Stromal cell of bone marrow (primary cell): ENCODE data around the gene PRSS3.
"Not testable (repeated sequence)": the region's sequence is repeated elsewhere in the genome, so short reads cannot be mapped to it uniquely, and the experiment has no call there.

Experiments
- DNase-seq: peaks from one replicate; pipeline ENCODE4 v3.0.0-alpha.2; 2012; ENCODE audit warnings: low read depth

PRSS3 gene

GRCh38 chr9:33786681-33787080 is 8.7 kb upstream of the PRSS3 start:
- DNase-seq: no peak

DNA sequence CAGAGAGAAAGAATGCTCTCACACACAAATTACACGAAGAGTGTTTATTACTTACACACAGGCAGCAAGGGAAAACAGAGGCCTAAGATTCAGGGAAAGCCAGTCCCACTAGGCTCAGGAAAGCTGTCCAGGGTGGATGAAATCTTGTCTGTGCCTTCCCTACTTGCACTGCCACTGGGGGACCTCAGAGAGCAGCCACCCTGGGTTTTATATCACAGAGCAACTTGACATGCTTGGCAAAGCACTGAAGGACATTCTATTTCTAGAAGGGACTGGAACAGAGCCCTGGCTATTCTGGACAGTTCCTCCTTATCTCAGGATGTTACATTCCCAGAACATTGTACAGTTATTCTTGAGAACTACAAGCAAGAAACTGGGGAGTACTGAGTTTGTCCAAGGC is 7.5 kb upstream of the PRSS3 start:
- no peak for DNase-seq

DNA sequence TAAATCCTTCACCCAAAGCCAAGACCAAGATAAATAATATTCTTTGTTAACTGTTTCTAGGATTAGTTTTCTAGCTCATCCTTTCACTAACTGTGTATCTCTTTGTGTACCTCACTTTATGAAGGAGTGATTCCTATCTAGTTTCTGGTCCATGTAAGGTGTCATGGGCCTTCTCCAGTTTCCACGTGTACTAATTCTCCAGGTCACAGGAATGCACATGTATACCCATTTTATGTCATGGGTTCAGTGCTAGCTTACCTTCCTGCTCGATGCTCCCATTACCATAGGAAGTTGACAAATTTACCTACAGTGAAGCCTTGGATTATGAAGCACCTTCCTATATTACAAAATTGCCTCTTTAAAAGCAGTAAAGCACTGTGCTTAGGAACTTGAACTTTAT is 5.9 kb upstream of the PRSS3 start:
- not testable (repeated sequence) for DNase-seq

- peak; percentile 60 for DNase-seq
Observed at GRCh38 chr9:33791117-33791516, 4.2 kb upstream of the PRSS3 start.

DNA sequence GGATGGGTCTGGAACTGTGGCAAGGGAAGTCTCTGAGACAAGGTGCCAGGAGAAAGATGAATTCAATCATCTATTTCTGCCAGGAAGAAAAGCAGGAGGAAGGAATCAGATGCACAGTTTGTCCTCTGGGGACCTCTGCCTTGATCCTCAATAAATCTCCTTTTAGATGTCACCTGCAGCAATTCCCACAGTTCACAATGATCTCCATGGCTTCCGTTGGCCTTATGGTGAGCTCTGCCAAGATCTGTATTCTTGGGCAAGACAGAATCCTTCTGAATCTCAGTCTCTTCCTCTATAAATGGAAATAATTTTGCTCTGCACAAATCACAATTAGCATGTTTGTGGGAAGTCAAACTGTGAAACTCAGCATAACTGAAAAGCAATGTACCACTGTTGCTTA is 1.9 kb upstream of the PRSS3 start:
- DNase-seq: not testable (repeated sequence)

DNA sequence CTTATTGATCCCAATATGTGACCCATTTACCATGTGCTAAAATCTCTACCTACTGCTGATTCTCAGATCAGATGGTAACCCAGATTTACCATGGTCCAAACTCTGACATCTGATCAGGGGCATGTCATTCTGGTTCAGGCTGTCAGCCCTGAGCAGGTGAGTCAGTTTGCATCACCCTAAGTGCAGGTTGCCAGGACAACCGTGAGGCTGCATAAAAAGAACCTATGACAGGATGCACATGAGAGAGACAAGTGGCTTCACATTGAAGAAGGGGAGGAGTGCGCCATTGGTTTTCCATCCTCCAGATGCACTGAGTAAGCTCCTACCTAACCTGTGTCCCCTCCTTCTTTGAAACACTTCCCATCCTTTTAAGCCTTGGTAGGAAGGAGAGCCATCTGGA is 801 bp upstream of the PRSS3 start:
- no peak for DNase-seq

DNA sequence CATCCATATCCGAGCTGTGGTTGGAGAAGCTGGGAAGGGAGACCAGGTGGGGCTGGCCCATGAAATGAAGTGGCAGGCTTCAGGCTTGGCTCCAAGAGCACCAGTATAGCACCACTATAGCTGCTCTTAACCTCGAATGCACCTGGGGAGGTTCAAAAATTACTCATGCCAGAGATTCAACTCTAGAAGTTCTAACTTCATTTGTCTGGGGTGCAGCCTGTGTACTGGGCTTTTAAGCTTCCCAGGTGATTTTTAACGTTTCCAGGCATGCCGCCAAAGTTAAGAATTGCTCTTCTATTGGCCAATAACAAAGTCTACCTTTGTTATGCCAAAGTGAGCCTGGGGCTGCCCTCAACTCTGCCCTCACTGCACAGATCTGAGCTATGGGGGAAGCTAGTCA is 458 bp downstream of the PRSS3 start:
- DNase-seq: no peak

DNA sequence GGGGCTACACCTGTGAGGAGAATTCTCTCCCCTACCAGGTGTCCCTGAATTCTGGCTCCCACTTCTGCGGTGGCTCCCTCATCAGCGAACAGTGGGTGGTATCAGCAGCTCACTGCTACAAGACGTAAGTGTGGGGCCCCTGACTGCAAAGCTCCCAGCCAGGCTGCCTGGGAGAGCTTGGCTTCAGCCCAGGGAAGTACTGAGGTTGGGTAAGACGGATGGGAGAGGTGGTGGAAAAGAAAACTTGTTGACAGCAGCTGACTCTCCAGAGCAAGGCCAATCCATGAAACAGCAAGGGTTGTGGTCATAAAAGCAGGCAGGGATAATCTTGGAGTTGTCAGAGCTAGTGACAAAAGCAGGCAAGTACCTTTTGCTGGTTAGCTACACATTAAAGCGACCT is 1.3 kb downstream of the PRSS3 start:
- not testable (repeated sequence) for DNase-seq

- no peak for DNase-seq
Observed at GRCh38 chr9:33797837-33798236, 2.5 kb downstream of the PRSS3 start.

- no peak for DNase-seq
Observed at GRCh38 chr9:33798545-33798944, 3.2 kb downstream of the PRSS3 start.

DNA sequence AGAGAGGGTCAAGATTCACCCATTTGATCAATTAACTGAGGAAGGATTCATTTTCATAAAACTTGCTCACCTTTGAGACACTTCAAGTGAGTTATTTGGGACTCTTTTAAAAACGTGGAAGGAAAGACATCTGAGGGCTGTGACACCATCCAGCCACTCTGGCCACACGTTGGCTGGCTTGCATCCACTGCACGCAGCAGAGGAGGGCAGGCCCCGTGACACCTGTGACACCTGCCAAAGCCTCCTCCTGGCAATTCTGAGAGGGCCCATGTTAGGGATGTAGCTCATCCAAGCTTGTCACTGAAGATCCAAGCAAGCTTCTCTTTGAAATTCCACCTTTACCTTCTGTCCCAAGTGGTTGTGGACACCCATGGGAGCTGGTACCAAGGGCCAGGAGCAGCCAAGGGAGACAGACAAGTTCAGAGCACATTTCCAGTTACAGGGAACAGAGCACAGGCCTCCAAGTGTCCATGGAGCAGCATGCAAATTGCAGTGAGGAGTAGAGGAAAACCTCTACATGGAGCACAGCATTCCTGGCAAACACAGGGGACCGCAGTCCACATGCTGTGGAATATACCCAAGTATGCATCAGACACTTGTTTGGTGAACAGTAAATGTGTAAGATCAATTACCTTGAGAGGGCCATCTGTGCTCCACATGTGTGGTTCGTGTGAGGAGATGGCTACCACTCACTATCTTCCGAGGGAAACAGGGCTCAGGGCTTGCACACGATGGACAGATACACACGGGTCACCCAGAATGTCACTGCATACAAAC is 4.8 kb downstream of the PRSS3 start:
- no peak for DNase-seq

DNA sequence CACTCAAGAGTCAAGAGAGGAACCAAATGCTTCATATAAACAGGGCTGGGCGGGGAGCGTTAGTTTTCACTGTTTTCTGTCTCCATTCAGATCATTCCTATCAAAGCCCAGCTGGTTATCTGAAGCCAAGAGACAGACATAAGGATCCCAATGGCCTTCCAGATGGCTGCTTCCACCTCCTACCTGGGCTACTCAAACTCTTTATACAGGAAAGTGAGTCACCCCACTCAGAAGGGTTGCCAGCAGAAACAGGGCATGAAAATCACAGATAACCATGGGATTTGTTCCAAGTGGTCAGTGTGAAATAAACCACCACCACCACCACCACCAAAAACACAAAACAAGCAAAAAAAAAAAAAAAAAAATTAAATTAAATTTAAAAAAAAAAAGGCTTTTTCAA is 5.5 kb downstream of the PRSS3 start:
- DNase-seq: no peak

DNA sequence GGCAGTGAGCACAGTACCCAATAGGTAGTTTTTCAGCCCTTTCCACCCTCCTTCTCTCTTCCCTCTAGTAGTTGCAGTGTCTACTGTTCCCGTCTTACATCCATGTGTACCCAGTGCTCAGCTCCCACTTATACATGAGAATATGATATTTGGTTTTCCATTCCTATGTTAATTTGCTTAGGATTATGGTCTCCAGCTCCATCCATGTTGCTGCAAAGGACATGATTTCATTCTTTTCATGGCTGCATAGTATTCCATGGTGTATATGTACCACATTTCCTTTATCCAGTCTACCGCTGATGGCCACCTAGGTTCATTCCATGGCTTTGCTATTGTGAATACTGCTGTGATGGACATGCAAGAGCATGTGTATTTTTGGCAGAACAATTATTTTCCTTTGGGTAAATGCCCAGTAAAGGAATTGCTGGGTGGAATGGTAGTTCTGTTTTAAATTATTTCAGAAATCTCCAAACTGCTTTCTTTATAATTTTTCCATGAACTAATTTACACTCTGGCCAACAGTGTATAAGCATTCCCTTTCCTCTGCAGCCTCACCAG is 6.7 kb downstream of the PRSS3 start:
- not testable (repeated sequence) for DNase-seq

DNA sequence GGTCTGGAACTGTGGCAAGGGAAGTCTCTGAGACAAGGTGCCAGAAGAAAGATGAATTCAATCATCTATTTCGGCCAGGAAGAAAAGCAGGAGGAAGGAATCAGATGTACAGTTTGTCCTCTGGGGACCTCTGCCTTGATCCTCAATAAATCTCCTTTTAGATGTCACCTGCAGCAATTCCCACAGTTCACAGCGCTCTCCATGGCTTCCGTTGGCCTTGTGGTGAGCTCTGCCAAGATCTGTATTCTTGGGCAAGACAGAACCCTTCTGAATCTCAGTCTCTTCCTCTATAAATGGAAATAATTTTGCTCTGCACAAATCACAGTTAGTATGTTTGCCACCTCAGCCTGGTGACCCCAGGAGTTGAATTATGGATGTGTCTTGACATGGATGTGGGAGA is 8.8 kb downstream of the PRSS3 start:
- not testable (repeated sequence) for DNase-seq

GRCh38 chr9:33807156-33807555 is 11.8 kb downstream of the PRSS3 start:
- not testable (repeated sequence) for DNase-seq

- not testable (repeated sequence) for DNase-seq
Observed at GRCh38 chr9:33808979-33809322, 13.6 kb downstream of the PRSS3 start.

- DNase-seq: no peak
Observed at GRCh38 chr9:33809506-33809905, 14.1 kb downstream of the PRSS3 start.

DNA sequence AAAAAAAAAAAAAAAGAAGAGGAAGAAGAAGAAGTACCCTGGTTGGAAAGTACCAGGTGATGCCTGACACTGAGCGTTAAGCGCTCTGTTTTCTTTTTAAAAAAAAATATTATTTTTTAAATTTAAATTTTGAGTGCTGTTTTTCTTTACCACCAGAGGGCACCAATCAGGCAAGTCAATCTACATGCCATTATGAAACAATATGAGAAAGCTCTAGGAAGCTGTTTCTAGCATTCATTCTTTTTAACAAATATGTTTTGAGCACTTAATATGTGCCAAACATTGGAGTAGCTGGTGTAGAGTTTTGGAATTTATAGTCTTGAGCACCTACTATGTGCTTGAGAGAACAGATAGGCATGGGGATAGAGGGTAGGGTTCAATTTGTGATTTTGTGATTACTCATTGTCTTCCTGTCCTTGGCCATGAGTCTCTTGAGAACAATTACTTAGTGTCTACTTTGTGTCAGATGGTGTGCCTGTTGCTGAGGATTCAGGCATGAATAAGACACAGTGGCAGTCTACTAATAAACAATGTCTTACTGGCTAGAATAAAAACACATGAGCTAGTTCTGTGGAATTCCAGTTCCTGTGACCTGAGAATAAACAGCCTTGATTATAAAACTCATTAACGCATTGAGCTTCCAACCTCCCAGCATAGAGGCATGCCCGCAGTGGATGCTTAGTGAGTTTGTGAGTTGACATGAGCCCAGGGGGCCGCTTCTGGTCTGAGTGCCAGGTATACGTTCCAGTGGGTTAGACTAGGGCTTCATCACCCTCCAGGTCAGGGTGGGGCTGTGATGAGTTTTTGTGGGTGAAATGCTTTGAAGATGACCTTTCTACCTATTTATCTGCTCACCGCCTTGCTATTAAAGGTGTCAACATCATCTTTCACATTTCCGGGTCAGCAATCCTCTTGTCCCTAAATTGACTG is 18.6 kb downstream of the PRSS3 start:
- DNase-seq: peak; percentile 42

- no peak for DNase-seq
Observed at GRCh38 chr9:33815781-33816180, 20.4 kb downstream of the PRSS3 start.

GRCh38 chr9:33816327-33817252 is 21.2 kb downstream of the PRSS3 start, which contains the start of gene UBE2R2:
TSS of gene UBE2R2 (plus strand) at chr9:33817160. CDS start at chr9:33817758, 598 bp downstream.
- DNase-seq: peak; percentile 76

DNA sequence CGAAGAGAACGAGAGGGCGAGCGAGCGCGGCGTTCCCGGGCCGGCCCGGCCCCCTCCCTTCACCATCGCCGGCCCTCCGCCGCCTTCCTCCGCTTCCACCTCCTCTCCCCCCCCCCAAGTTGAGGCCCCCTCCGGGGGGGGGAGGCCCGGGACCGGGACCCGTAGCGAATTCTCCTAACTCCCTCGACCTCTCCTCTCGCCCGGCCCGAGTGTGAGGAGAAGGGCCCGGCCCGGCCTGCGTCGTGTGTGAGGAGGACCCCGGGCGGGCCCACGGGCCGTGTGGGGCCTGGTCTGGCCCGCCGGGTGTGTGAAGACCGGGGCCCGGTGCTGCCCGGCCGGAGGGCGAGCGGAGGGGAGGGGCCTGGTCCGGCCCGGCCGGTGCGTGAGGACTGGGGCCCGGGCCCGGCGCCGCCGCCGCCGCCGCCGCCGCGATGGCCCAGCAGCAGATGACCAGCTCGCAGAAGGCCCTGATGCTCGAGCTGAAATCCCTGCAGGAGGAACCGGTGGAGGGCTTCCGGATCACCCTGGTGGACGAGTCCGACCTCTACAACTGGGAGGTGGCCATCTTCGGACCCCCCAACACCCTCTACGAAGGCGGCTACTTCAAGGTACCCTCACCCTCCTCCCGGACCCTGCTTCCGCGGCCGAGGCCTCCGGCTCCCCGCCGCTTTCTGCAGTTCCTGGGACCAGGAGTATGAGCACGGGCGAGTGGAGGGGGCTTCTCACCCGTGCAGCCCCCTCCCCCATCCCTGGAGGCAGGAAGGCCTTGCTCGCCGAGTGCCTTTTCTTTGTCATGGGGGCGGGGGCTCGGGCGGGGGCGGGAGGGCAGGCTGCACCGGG is 22.2 kb downstream of the PRSS3 start:
- no peak for DNase-seq
